ENCODE results near the gene PRG3. TPM values are rescaled to one million over a fixed set of nuclear protein-coding genes. Genes with fewer than 3 reads are reported as not detected.

Gene PRG3
- total RNA-seq, 4 donors from 2014 or later = not detected

- H3K9me3 ChIP-seq = no peaks in the 10 kb centered on the region
- no peaks in the 10 kb centered on the region for H3K4me1 ChIP-seq
- DNase-seq = peak; percentile 86 to 87
- TF ChIP-seq POLR2A (IDR thresholded peaks at IDR 0.05) = peak in 1 of 2 donors; percentile 31
- peak in 1 of 4 experiments; percentile 17 for TF ChIP-seq CTCF (IDR thresholded peaks at IDR 0.05)
- peak within 1 kb of the TSS; percentile 81 to 96 for H3K27ac ChIP-seq
- no peaks in the 10 kb centered on the region for H3K36me3 ChIP-seq
- no peaks in the 10 kb centered on the region for H3K27me3 ChIP-seq
- intact Hi-C loops (cut with DNase I; ENCODE audit: low total_unique reads) = no loop called here
- H3K4me3 ChIP-seq = peak within 1 kb of the TSS; percentile 70 to 81
These were observed 45.4 kb downstream of the PRG3 start, which contains the start of gene SSRP1 for GRCh38 chr11:57335343-57336110. SSRP1 (minus strand) TSS chr11:57335892; CDS start chr11:57335121, 771 bp downstream.

DNA sequence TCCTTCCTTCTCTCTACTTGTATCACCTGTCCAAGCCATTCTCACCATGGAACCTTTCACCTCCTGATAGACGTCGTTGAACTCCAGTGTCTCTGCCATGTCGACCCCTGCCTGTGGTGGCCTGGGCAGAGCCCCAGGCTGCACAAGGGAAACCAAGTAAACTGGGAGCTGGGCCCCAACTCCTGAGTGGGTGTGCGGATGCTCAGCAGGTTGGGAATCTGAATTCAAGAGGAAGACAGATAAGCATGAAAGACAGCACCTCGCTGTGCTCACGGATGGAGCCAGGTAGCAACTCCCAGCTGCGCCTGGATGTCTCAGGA is 46.0 kb downstream of the PRG3 start:
- no peak for DNase-seq
- H3K36me3 ChIP-seq = no peaks in the 10 kb centered on the region
- H3K4me1 ChIP-seq = no peaks in the 10 kb centered on the region
- TF ChIP-seq CTCF (IDR thresholded peaks at IDR 0.05) (no peak), POLR2A (IDR thresholded peaks at IDR 0.05) (no peak)
- no peaks in the 10 kb centered on the region for H3K9me3 ChIP-seq
- intact Hi-C loops (cut with DNase I; ENCODE audit: low total_unique reads) = no loop called here
- H3K27me3 ChIP-seq = no peaks in the 10 kb centered on the region
- peak overlapping the region; percentile 81 to 96 for H3K27ac ChIP-seq
- peak overlapping the region; percentile 70 to 81 for H3K4me3 ChIP-seq

DNA sequence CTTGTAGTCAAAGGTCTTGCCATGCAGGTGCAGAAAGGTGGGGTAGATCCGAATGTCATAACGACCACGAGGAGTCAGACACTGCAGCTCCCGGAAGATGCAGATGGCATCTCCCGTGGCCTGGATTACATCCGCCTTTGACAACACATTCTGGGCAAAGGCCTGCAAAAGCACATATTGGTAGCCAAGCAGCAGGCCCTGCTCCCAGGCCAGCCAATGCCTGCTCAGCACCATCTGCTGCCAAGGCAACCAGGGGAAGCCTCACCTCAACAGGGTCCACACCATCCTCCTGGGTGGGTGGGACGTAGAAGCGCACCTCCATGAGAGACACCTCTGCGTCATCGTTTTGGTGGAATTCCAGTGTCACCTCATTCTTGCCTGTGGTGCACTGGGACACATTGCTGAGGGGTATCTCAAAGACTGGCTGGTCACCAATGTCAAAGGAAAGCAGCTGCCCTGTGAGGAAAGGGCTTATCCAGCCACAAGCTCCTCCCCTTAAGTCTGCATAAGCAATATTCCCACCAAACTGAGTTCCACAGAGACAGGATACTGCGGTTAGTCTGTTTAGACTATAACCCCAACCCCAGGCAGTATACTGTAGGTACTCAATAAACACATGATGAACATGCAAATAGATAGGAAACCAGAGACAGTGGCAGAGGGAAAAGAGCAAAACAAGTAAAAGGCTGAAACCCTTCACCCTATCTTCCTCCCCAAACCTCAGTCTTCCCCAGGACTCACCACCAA is 48.1 kb downstream of the PRG3 start:
- no peak overlapping the region for H3K4me3 ChIP-seq
- H3K9me3 ChIP-seq = no peaks in the 10 kb centered on the region
- H3K4me1 ChIP-seq = no peaks in the 10 kb centered on the region
- H3K36me3 ChIP-seq = no peaks in the 10 kb centered on the region
- no peaks in the 10 kb centered on the region for H3K27me3 ChIP-seq
- TF ChIP-seq POLR2A (IDR thresholded peaks at IDR 0.05) (no peak), CTCF (IDR thresholded peaks at IDR 0.05) (no peak)
- intact Hi-C loops (cut with DNase I; ENCODE audit: low total_unique reads) = no loop called here
- H3K27ac ChIP-seq = no peak overlapping the region
- no peak for DNase-seq

DNA sequence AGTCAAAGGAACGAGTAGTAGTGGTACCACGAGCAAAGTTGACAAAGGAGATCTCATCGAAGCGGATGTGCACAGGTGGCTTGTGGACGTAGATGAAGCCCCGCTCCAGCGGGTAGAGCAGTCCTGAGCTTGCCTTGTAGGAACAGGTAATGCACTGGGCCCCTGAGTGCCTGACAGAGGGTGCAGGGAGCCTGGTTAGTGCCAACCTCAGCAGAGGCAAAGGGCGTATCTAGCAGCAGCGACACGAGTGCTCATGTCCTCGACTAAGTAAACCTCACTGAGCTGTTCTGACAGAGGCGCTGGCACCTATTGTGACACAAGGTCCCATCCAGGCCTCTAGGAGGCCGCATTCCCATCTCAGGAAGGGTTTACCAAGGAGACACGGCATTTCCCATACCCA is 49.2 kb downstream of the PRG3 start:
- H3K36me3 ChIP-seq = no peaks in the 10 kb centered on the region
- TF ChIP-seq POLR2A (IDR thresholded peaks at IDR 0.05) (no peak), CTCF (IDR thresholded peaks at IDR 0.05) (no peak)
- intact Hi-C loops (cut with DNase I; ENCODE audit: low total_unique reads) = no loop called here

GRCh38 chr11:57330029-57330428 is 50.9 kb downstream of the PRG3 start:
- DNase-seq = no peak
- Histone ChIP-seq H3K4me3 (no peak overlapping the region), H3K9me3 (no peaks in the 10 kb centered on the region), H3K27me3 (no peaks in the 10 kb centered on the region), H3K27ac (no peak overlapping the region), H3K4me1 (peaks cover 0 to 11% of the 10 kb centered on the region in 2 donors), H3K36me3 (no peaks in the 10 kb centered on the region)
- TF ChIP-seq CTCF (IDR thresholded peaks at IDR 0.05) (no peak), POLR2A (IDR thresholded peaks at IDR 0.05) (no peak)
- intact Hi-C loops (cut with DNase I; ENCODE audit: low total_unique reads) = no loop called here

More for the DNA sequence above, 49.2 kb downstream of the PRG3 start:
- Histone ChIP-seq H3K27me3 (no peaks in the 10 kb centered on the region), H3K4me1 (no peaks in the 10 kb centered on the region), H3K27ac (no peak overlapping the region), H3K4me3 (no peak overlapping the region), H3K9me3 (no peaks in the 10 kb centered on the region)
- DNase-seq = no peak
